ENCODE results near the gene LSMEM2.
"Not testable (repeated sequence)": the region's sequence is repeated elsewhere in the genome, so short reads cannot be mapped to it uniquely, and the experiment has no call there.

The LSMEM2 gene

GRCh38 chr3:50278123-50278879 lies 586 bp upstream of the LSMEM2 start:
- DNase-seq (ENCODE audit: low read depth in 3 of 3) = no peak

DNA sequence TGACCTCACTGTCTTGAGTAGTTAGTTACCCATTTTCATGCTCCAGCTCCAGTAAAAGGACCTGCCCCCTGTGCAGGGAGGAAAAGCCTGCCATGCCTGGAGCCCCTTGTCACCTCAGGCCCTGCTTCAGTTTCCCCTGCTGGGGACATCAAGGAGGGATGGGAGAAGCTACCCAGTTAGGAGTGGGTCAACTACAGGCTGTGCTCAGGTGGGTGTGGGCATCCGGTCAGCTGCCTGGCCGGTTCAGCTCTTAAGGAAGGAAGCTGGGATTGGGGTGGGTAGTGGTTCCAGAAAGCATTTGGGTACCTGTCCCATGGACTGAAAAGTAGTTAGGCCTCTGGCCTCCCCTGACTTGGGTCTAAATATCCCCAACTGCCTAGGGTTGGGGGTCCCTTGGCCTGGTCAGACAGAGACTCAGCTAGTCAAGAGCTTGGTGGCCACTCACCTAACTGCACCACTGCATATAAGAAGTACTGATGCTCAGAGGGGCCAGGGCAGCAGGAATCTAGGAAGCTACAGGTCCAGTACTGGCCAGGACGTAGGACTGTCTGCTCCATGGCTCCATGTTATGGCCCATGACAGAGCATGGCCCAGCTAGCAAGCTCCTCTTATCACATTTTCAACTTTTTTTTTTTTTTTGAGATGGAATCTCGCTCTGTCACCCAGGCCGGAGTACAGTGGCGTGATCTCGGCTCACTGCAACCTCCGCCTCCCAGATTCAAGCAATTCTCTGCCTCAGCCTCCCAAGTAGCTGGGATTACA lies 549 bp downstream of the LSMEM2 start:
- no peak for DNase-seq (ENCODE audit: low read depth in 3 of 3)

DNA sequence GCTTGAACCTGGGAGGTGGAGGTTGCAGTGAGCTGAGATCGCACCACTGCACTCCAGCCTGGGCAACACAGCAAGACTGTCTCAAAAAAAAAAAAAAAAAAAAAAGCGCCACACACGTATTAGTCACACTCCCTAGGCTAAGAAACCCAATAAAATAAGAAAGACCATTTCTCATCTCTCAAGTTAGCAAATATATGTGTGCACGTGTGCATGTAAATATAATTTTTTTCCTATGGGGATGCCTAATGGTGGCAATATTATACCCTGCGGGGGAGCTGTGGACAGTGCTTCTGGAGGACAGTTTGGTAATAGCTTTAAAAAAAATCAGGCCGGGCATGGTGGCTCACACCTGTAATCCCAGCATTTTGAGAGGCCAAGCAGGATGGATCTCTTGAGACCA lies 5.2 kb downstream of the LSMEM2 start:
- not testable (repeated sequence) for DNase-seq (ENCODE audit: low read depth in 3 of 3)

DNA sequence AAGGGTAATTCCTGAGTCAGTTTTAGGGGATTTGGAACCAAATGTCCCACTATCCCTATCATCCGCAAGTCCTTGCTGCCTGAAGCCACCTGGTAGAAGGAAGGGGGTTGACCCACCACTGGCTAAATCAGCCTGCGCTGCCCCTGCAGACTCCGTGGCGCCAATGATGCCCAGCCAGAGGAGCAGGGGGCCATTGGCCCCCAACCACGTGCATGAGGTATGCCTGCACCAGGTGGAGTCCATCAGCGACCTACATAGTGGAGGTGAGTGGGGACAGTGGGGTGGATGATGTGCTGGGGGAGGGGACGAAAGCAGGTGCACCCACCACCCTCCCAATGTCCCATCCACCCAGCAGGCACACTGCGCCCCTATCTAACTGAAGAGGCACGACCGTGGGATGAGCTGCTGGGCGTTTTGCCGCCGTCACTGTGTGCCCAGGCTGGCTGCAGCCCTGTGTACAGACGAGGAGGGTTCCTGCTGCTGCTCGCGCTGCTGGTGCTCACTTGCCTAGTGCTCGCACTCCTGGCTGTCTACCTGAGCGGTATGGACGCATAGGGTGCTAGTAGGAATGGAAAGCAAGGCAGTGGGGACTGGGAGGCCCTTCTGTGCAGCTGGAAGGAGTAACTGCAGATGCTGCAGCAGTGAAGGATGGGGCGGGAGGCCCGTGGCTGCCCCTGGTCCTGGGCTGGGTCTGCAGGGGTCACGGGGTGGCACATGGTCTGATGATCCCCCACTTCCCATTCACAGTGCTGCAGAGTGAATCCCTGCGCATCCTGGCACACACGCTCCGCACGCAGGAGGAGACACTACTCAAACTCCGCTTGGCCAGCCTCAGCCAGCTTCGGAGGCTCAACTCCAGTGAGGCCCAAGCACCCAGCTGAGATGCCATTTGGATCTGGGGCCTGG lies 7.7 kb downstream of the LSMEM2 start:
- DNase-seq (ENCODE audit: low read depth in 3 of 3) = no peak

- DNase-seq (ENCODE audit: low read depth in 3 of 3) = no peak
These were observed 8.4 kb downstream of the LSMEM2 start for GRCh38 chr3:50287262-50287661.

- DNase-seq (ENCODE audit: low read depth in 3 of 3) = no peak
These were observed 9.6 kb downstream of the LSMEM2 start for GRCh38 chr3:50288387-50289007.

- no peak for DNase-seq (ENCODE audit: low read depth in 3 of 3)
These were observed 10.2 kb downstream of the LSMEM2 start for GRCh38 chr3:50289130-50289529.

GRCh38 chr3:50290161-50290641 lies 11.3 kb downstream of the LSMEM2 start:
- no peak for DNase-seq (ENCODE audit: low read depth in 3 of 3)

DNA sequence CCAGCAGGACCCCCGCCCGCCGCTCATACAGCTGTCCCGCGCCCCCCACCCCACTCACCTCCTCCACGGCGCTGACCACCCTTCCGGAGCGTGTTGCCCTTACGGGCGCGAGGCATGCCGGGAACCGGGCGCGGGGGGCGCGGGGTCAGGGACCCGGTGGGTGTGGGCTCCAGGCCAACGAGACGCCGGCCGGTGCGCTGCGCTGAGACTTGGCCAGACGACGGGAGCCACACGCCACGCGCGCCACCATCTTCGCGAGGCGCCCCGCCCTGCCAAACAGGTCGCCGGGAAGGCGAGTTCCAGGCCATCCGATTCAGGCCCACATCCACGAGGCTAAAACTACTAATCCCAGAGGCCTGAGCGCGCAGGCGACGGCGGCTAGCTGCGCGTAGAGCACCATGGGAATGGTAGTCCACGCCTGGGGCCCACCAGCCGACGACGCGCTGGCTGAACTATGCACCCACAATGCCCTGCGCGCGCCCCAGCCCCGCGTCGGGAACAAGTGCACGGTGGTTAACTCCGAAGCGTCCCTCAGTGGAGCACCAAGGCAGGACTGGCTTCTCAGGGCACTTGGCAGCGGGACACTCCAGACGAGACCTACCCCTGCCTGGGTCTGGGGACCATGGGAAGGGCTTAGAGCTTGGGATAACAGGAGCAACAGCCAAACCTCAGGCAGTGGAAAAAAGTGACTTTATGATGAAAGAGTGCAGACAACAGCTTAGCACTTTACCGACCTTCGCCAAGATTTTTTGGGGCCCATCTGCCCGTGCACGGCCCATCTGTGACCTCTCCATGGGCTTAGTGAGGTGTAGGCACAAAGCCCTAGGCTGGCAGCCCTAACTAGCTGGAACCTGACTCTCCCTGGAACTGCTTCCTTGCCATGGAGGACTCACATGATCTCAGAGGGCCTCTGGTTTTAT lies 13.5 kb downstream of the LSMEM2 start, which contains the start of gene IFRD2:
Gene IFRD2, minus strand, starts transcription at position 271 of the 920 bp plus-strand sequence. Its CDS starts 155 bp downstream, at position 116.
- DNase-seq (ENCODE audit: low read depth in 3 of 3) = peak; percentile 91 to 97 (median 91)

DNA sequence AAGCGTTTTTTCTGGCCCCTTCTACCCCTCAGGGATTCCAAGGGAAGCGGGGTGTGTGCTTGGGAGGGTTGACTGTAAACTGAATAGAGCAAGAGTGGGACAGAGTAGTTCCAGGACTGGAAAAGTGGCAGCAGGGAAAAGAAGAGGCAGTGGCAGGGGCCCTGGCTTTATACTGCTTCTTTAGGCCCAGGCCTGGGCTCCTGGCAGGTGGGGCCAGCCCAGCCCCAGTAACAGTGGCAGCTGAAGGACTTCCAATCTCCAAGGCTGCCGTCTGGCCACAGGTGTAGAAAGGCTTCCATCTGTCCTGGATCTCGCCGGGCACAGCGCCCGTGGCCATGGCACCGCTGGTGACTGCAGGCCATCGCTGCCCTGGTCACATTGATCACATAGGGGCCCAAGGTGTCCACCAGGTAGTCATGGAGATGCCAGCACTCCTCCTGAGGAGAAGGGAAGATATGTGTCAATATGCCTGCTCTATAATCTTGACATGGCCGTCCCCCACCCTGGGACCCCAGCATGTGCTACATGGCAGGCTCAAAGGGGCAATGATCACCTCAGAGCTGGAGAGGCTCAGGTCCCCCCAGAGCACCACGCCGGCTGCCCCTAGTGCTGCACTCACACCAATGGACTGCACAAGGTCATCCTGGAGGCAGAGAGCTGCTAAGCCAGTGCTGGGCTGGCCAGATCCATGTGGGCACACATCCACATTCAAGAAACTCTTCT lies 14.4 kb downstream of the LSMEM2 start:
- no peak for DNase-seq (ENCODE audit: low read depth in 3 of 3)

- DNase-seq (ENCODE audit: low read depth in 3 of 3) = no peak
These were observed 15.2 kb downstream of the LSMEM2 start for GRCh38 chr3:50294089-50294488.

DNA sequence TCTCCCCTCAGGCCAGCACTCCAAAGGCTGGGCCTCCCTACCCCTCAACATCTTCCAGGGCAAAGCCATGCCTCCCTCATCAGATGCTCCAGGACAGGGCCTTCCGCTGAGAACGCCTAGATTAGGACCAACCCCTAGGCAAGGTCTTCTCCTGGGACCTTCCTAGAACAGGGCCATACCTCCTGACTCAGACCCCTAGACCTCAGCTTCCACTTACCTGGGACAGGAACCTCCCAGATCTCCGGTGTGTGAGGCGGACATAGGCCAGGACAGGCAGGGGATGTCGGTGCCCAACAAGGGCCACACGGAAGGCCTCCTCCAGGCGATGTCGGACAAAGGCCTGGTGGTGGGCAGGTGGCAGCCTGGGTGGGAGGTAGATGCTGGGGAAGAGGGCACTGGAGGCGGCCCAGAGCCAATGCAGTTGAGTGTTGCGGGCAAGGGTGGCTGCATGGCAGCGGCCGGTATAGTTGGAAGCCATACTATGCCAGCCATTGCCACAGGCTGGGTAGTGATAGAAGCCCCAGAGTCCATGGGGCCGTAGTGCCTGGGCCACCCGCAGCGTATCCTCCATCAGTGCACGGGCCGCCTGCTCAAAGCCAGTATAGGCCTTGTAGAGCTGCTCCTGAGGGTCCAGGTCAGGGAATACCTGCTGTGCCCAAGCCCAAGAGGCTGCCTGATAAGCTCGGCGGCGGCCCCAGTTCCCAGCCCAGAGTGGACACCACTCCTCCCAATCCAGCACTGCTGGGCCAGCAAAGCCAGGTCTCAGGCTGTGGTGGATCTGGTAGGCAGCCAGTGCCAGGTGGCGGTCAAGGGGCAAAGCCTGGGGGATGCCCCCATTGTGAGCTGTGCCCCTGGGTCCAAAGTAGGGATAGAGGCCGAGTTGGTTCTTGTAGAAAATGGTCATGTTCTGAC lies 15.9 kb downstream of the LSMEM2 start:
- no peak for DNase-seq (ENCODE audit: low read depth in 3 of 3)

GRCh38 chr3:50295553-50296431 lies 16.9 kb downstream of the LSMEM2 start:
- DNase-seq (ENCODE audit: low read depth in 3 of 3) = no peak

- no peak for DNase-seq (ENCODE audit: low read depth in 3 of 3)
These were observed 18.0 kb downstream of the LSMEM2 start for GRCh38 chr3:50296721-50297383.

DNA sequence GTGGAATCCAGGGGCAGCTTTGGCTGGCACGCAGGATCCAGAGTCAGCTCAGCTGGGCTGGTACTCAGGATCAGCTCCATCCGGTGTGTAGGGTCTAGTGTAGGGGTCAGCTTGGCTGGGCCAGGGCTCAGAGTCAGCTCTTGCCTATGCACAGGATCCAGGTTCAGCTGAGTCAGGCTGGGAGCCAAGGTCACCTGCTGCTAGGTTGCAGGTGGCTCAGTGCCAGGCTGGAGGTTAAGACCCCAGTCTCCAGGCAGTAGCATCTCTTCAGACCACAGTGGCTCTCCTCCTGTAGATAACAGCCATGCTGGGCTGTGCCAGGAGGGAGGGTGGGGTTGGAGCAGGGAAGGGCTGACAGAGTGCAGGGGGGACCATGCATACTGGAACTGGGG lies 18.5 kb downstream of the LSMEM2 start:
- no peak for DNase-seq (ENCODE audit: low read depth in 3 of 3)

DNA sequence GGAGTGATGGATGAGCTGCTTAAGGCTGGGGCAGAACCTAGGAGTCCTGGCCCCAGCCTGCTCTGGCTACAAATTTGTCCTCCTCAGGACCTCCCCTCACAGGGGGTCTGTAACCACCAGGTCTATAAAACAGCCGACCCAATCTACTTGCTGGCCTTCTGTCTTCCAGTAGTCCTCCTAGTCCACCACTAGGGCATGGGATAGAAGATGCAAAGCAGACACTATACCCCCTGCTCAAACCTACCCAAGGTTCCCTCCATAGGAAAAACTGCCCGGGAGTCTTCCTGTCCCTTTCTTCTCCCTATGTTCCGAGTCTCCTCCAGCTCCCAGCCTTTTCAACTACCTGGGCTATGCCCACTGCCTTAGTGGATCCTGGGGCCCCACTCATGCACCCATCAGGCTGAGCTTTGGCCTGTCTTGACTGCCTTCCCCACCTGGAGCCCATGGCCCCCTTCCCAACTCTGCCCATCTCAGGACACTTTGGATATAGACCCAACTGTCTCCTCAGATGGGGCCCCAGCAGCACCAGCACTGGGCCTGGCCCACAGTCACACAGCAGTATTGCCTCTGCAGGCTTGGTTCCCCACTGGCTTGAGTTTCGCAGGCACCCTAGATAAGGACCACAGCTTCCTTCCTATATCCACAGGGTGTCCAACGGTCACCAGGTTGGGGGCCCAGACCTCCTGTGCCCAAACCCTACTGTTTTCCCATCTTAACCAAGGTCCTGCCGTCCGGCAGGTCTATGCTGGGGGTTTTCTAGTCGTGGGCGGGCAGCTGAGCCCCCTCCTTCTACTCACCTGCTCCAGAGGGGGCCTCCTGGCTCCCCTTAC lies 19.2 kb downstream of the LSMEM2 start:
- no peak for DNase-seq (ENCODE audit: low read depth in 3 of 3)

Data from stimulated activated CD4-positive, alpha-beta T cell treated with anti-CD3 and anti-CD28 coated beads, TNF-alpha, amount 100 ng/mL, for 24 hours (primary cell).